ENCODE results near the gene SLC22A1. TPM values are rescaled to one million over a fixed set of nuclear protein-coding genes. Genes with fewer than 3 reads are reported as not detected.

Gene SLC22A1
- total and polyA plus RNA-seq, 10 of the 15 experiments (the other 5 are each of a cell fraction or from before 2014, with no cell fraction given) = 0.09 to 0.28 (median 0.15) TPM; not detected in 3

DNA sequence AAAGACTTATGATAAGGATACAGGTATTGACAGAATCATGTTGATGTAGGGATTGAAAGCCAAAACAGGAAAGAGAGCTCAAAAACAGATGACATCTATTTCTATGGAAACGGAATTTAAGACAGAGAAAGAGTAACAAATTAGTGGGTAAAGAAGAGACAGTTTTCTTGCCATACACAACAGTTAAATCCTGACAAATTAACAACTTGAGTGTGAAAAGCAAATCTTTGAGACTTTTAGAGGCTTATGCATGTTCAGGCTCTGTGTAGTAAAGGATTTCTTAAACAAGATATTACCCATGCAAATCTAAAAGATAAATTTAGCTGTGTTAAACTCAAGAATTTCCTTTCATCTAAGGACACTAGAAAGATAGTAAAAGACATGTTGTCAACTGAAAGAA lies 68.5 kb downstream of the SLC22A1 start:
- intact Hi-C loops (cut with micrococcal nuclease; ENCODE audit: unreplicated experiment) = no loop called here
- ChIA-PET SMC1A (ENCODE audit: uncharacterized antibody, unreplicated experiment) (no interaction called here), RAD21 (ENCODE audit: unreplicated experiment) (no interaction called here), CTCF (no interaction called here), POLR2A (no interaction called here)
- no peak overlapping the region for H3K9ac ChIP-seq (ENCODE audit: control insufficient read depth, insufficient read depth, low read length)
- no peaks in the 10 kb centered on the region; the same call in 1 of the 3 replicates for H3K9me3 ChIP-seq (replicated peaks; ENCODE audit: control insufficient read depth, insufficient read depth, low read length)
- no TSS peak for BruUV-seq (replicated peaks)
- H3K79me2 ChIP-seq (ENCODE audit: control insufficient read depth, insufficient read depth, low read length) = no peaks in the 10 kb centered on the region
- ATAC-seq (no peak), DNase-seq (ENCODE audit: low read depth, low spot score) (no peak), FAIRE-seq (no peak)
- H4K20me1 ChIP-seq (ENCODE audit: control insufficient read depth, insufficient read depth) = no peaks in the 10 kb centered on the region
- H3K4me1 ChIP-seq (ENCODE audit: control insufficient read depth, insufficient read depth, low read length) = no peaks in the 10 kb centered on the region
- no peak overlapping the region for H3K27ac ChIP-seq (ENCODE audit: control insufficient read depth, insufficient read depth)
- no peak overlapping the region for H3K4me2 ChIP-seq (ENCODE audit: control insufficient read depth, insufficient read depth)
- H3K36me3 ChIP-seq (ENCODE audit: control insufficient read depth in 2 of 2, insufficient read depth in 2 of 2, low read length in 1 of 2) = no peaks in the 10 kb centered on the region
- no peak overlapping the region for H2AFZ ChIP-seq (ENCODE audit: control insufficient read depth, low read depth, low read length)
- no peak overlapping the region for H3K4me3 ChIP-seq
- 0% methylated on average over 1 of the region's 1 CpG for WGBS (ENCODE audit: insufficient coverage, insufficient replicate concordance, low lambda C conversion rate, missing lambda C conversion rate)
- no peaks in the 10 kb centered on the region for H3K27me3 ChIP-seq (replicated peaks in 1 of 2; ENCODE audit: control insufficient read depth in 2 of 2, insufficient read depth in 2 of 2, low read length in 1 of 2)
- in situ Hi-C loops (cut with MboI) = no loop called here
- TF ChIP-seq STAT3 (IDR thresholded peaks at IDR 0.05; ENCODE audit: low read depth, low read length) = no peak
- no peak for TF ChIP-seq RUNX3 (IDR thresholded peaks at IDR 0.05; ENCODE audit: low read length)
- TF ChIP-seq BCL11A (IDR thresholded peaks at IDR 0.05; ENCODE audit: low read depth, low read length) = no peak
- TF ChIP-seq POLR2AphosphoS5 (IDR thresholded peaks at IDR 0.05; ENCODE audit: low read length) = no peak
- TF ChIP-seq, protein P1, sequence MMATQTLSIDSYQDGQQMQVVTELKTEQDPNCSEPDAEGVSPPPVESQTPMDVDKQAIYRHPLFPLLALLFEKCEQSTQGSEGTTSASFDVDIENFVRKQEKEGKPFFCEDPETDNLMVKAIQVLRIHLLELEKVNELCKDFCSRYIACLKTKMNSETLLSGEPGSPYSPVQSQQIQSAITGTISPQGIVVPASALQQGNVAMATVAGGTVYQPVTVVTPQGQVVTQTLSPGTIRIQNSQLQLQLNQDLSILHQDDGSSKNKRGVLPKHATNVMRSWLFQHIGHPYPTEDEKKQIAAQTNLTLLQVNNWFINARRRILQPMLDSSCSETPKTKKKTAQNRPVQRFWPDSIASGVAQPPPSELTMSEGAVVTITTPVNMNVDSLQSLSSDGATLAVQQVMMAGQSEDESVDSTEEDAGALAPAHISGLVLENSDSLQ (IDR thresholded peaks at IDR 0.05) = no peak
- no peak for TF ChIP-seq NR2C2 (IDR thresholded peaks at IDR 0.05; ENCODE audit: borderline replicate concordance, control insufficient read depth, insufficient read length, low read depth)
- no peak for TF ChIP-seq SUPT20H (IDR thresholded peaks at IDR 0.05; ENCODE audit: borderline replicate concordance, control insufficient read depth, low read depth, low read length)
- TF ChIP-seq, protein P2, sequence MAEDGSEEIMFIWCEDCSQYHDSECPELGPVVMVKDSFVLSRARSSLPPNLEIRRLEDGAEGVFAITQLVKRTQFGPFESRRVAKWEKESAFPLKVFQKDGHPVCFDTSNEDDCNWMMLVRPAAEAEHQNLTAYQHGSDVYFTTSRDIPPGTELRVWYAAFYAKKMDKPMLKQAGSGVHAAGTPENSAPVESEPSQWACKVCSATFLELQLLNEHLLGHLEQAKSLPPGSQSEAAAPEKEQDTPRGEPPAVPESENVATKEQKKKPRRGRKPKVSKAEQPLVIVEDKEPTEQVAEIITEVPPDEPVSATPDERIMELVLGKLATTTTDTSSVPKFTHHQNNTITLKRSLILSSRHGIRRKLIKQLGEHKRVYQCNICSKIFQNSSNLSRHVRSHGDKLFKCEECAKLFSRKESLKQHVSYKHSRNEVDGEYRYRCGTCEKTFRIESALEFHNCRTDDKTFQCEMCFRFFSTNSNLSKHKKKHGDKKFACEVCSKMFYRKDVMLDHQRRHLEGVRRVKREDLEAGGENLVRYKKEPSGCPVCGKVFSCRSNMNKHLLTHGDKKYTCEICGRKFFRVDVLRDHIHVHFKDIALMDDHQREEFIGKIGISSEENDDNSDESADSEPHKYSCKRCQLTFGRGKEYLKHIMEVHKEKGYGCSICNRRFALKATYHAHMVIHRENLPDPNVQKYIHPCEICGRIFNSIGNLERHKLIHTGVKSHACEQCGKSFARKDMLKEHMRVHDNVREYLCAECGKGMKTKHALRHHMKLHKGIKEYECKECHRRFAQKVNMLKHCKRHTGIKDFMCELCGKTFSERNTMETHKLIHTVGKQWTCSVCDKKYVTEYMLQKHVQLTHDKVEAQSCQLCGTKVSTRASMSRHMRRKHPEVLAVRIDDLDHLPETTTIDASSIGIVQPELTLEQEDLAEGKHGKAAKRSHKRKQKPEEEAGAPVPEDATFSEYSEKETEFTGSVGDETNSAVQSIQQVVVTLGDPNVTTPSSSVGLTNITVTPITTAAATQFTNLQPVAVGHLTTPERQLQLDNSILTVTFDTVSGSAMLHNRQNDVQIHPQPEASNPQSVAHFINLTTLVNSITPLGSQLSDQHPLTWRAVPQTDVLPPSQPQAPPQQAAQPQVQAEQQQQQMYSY (CRISPR knock-in tag; IDR thresholded peaks at IDR 0.05) = no peak
- no peak for TF ChIP-seq BACH1 (IDR thresholded peaks at IDR 0.05; ENCODE audit: borderline replicate concordance)
- no peak for TF ChIP-seq SIX5 (IDR thresholded peaks at IDR 0.05; ENCODE audit: low read depth, low read length, severe bottlenecking)
- no peak for TF ChIP-seq SIN3A (IDR thresholded peaks at IDR 0.05; ENCODE audit: low read depth, low read length)
- no peak for TF ChIP-seq ZNF622 (IDR thresholded peaks at IDR 0.05)
- TF ChIP-seq, protein P3, sequence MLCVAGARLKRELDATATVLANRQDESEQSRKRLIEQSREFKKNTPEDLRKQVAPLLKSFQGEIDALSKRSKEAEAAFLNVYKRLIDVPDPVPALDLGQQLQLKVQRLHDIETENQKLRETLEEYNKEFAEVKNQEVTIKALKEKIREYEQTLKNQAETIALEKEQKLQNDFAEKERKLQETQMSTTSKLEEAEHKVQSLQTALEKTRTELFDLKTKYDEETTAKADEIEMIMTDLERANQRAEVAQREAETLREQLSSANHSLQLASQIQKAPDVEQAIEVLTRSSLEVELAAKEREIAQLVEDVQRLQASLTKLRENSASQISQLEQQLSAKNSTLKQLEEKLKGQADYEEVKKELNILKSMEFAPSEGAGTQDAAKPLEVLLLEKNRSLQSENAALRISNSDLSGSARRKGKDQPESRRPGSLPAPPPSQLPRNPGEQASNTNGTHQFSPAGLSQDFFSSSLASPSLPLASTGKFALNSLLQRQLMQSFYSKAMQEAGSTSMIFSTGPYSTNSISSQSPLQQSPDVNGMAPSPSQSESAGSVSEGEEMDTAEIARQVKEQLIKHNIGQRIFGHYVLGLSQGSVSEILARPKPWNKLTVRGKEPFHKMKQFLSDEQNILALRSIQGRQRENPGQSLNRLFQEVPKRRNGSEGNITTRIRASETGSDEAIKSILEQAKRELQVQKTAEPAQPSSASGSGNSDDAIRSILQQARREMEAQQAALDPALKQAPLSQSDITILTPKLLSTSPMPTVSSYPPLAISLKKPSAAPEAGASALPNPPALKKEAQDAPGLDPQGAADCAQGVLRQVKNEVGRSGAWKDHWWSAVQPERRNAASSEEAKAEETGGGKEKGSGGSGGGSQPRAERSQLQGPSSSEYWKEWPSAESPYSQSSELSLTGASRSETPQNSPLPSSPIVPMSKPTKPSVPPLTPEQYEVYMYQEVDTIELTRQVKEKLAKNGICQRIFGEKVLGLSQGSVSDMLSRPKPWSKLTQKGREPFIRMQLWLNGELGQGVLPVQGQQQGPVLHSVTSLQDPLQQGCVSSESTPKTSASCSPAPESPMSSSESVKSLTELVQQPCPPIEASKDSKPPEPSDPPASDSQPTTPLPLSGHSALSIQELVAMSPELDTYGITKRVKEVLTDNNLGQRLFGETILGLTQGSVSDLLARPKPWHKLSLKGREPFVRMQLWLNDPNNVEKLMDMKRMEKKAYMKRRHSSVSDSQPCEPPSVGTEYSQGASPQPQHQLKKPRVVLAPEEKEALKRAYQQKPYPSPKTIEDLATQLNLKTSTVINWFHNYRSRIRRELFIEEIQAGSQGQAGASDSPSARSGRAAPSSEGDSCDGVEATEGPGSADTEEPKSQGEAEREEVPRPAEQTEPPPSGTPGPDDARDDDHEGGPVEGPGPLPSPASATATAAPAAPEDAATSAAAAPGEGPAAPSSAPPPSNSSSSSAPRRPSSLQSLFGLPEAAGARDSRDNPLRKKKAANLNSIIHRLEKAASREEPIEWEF (IDR thresholded peaks at IDR 0.05; ENCODE audit: insufficient replicate concordance, low read depth, low read length) = no peak
- no peak for TF ChIP-seq RBBP5 (conservative IDR thresholded peaks at IDR 0.05)

Data from GM12878 (cell line).